ENCODE results near the gene FUS.

DNA sequence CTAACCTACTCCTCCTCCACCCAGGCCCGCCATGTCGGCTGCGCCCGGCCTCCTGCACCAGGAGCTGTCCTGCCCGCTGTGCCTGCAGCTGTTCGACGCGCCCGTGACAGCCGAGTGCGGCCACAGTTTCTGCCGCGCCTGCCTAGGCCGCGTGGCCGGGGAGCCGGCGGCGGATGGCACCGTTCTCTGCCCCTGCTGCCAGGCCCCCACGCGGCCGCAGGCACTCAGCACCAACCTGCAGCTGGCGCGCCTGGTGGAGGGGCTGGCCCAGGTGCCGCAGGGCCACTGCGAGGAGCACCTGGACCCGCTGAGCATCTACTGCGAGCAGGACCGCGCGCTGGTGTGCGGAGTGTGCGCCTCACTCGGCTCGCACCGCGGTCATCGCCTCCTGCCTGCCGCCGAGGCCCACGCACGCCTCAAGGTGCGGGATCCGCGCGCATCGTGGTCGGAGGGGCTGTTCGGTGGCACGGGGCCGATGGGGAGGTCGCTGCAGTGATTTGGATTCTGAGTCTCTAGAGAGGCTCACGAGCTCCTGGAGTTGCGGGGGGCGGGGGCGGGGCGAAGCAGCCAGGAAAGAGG is 34.9 kb downstream of the FUS start:
- TF ChIP-seq, protein P1, sequence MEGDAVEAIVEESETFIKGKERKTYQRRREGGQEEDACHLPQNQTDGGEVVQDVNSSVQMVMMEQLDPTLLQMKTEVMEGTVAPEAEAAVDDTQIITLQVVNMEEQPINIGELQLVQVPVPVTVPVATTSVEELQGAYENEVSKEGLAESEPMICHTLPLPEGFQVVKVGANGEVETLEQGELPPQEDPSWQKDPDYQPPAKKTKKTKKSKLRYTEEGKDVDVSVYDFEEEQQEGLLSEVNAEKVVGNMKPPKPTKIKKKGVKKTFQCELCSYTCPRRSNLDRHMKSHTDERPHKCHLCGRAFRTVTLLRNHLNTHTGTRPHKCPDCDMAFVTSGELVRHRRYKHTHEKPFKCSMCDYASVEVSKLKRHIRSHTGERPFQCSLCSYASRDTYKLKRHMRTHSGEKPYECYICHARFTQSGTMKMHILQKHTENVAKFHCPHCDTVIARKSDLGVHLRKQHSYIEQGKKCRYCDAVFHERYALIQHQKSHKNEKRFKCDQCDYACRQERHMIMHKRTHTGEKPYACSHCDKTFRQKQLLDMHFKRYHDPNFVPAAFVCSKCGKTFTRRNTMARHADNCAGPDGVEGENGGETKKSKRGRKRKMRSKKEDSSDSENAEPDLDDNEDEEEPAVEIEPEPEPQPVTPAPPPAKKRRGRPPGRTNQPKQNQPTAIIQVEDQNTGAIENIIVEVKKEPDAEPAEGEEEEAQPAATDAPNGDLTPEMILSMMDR (optimal IDR thresholded peaks at IDR 0.05 in 1 of 3, IDR thresholded peaks at IDR 0.05 in 1 of 3, conservative IDR thresholded peaks at IDR 0.05 in 1 of 3; ENCODE audit: extremely low read depth in 1 of 3, insufficient read depth in 2 of 3, low read length in 3 of 3) = no peak
- TF ChIP-seq EZH2 (IDR thresholded peaks at IDR 0.05; ENCODE audit: low read length) = no peak
